Vagina (tissue), 2 donors: ENCODE data around the gene SSX2. TPM values are rescaled to one million over a fixed set of nuclear protein-coding genes. Genes with fewer than 3 reads are reported as not detected.
"Not testable (repeated sequence)": the region's sequence is repeated elsewhere in the genome, so short reads cannot be mapped to it uniquely, and the experiment has no call there.

Experiments
- DNase-seq, 2 donors: peaks; one replicate each; pipeline ENCODE4 v3.0.0-alpha.2; 2017; ENCODE audit errors: extremely low spot score in 2 of 2
- H3K27ac ChIP-seq: fragments of 200-600 bp; sonication (generic); one replicate; pipeline ENCODE4 v1.5.1; 2019
- H3K27me3 ChIP-seq: fragments of 200-600 bp; sonication (generic); one replicate; pipeline ENCODE4 v1.5.1; 2019
- H3K36me3 ChIP-seq, 2 donors: fragments of 200-600 bp; sonication (generic); one replicate each; pipeline ENCODE4 v1.5.1; 2017 to 2019
- H3K4me1 ChIP-seq: fragments of 200-600 bp; sonication (generic); one replicate; pipeline ENCODE4 v1.5.1; 2019
- H3K4me3 ChIP-seq, 2 donors: fragments of 200-600 bp; sonication (generic); 1 replicate in 1 of 2; 2 replicates in 1 of 2; pipeline ENCODE4 v1.5.1; 2016 to 2019
- H3K9me3 ChIP-seq: fragments of 200-600 bp; sonication (generic); one replicate; pipeline ENCODE4 v1.5.1; 2019
- intact Hi-C: fragments of 100-400 bp; cut with DNase I; formaldehyde crosslinking; loops from one replicate; pipeline ENCODE4 v1.15.1; 2023
- small RNA-seq: library from RNA; depleted of rRNA; stranded (forward); fragments of <200 nt; gene quantifications from one replicate; pipeline ENCODE3, GENCODE V24; 2016
- total RNA-seq: library from RNA; depleted of rRNA; stranded (reverse); fragments of >200 nt; gene quantifications from one replicate; pipeline ENCODE4 v1.2.3, GENCODE V29; 2016

The SSX2 gene
- not detected for total RNA-seq

- H3K27ac ChIP-seq, H3K27me3 ChIP-seq, H3K36me3 ChIP-seq, H3K4me1 ChIP-seq, DNase-seq, H3K4me3 ChIP-seq, intact Hi-C loops, H3K9me3 ChIP-seq: not testable (repeated sequence)
Measured at GRCh38 chrX:52707078-52707477, at the start of gene SSX2. Gene SSX2 (minus strand): TSS chrX:52707178. CDS start chrX:52705749, 1,429 bp downstream.

GRCh38 chrX:52750952-52751351 is 44.0 kb upstream of the SSX2 start, which contains the start of gene SSX2B:
Gene SSX2B (plus strand): TSS chrX:52751252. CDS start chrX:52752681, 1,429 bp downstream.
- H3K27me3 ChIP-seq, H3K4me3 ChIP-seq, H3K27ac ChIP-seq, H3K36me3 ChIP-seq, H3K4me1 ChIP-seq, intact Hi-C loops, H3K9me3 ChIP-seq, DNase-seq: not testable (repeated sequence)

- H3K4me1 ChIP-seq, H3K4me3 ChIP-seq, DNase-seq, H3K36me3 ChIP-seq, H3K27ac ChIP-seq, H3K27me3 ChIP-seq, intact Hi-C loops, H3K9me3 ChIP-seq: not testable (repeated sequence)
Measured at GRCh38 chrX:52692034-52692433, 14.9 kb downstream of the SSX2 start.

GRCh38 chrX:52662218-52662617 is 44.8 kb downstream of the SSX2 start:
- DNase-seq, H3K27me3 ChIP-seq, H3K9me3 ChIP-seq, H3K36me3 ChIP-seq, H3K27ac ChIP-seq, intact Hi-C loops, H3K4me3 ChIP-seq, H3K4me1 ChIP-seq: not testable (repeated sequence)

GRCh38 chrX:52655475-52655874 is 51.5 kb downstream of the SSX2 start:
- intact Hi-C loops, DNase-seq, H3K4me1 ChIP-seq, H3K36me3 ChIP-seq, H3K9me3 ChIP-seq, H3K27me3 ChIP-seq, H3K4me3 ChIP-seq, H3K27ac ChIP-seq: not testable (repeated sequence)

GRCh38 chrX:52654800-52655199 is 52.2 kb downstream of the SSX2 start, which contains the start of gene SSX7:
Gene SSX7 (minus strand): TSS chrX:52654900. CDS start chrX:52653472, 1,428 bp downstream.
- H3K27ac ChIP-seq, H3K4me1 ChIP-seq, intact Hi-C loops, H3K4me3 ChIP-seq, H3K27me3 ChIP-seq, DNase-seq, H3K9me3 ChIP-seq, H3K36me3 ChIP-seq: not testable (repeated sequence)

- H3K27me3 ChIP-seq, H3K27ac ChIP-seq, H3K9me3 ChIP-seq, H3K36me3 ChIP-seq, intact Hi-C loops, DNase-seq, H3K4me1 ChIP-seq, H3K4me3 ChIP-seq: not testable (repeated sequence)
Measured at GRCh38 chrX:52650676-52651075, 56.3 kb downstream of the SSX2 start.

GRCh38 chrX:52648956-52649355 is 58.0 kb downstream of the SSX2 start:
- H3K27me3 ChIP-seq, H3K27ac ChIP-seq, H3K4me1 ChIP-seq, DNase-seq, H3K4me3 ChIP-seq, intact Hi-C loops, H3K36me3 ChIP-seq, H3K9me3 ChIP-seq: not testable (repeated sequence)

Small RNA genes lying within 50 kb of the gene (small RNA-seq; reads per million reads assigned to genes)
- not detected for gene AC244505.3
- not detected for gene AC244505.5
- gene AL450023.3: not detected
- not detected for gene RNA5SP504

Other genes starting within 250 kb of the SSX2 start
- not detected for gene XAGE1A, start 211.4 kb downstream of the SSX2 start, total RNA-seq
- not detected for gene XAGE1B, start 190.1 kb downstream of the SSX2 start, total RNA-seq
- gene SSX7, start 52.3 kb downstream of the SSX2 start, total RNA-seq: not detected
- gene SSX2B, start 44.1 kb upstream of the SSX2 start, total RNA-seq: not detected
- gene SPANXN5, start 90.2 kb upstream of the SSX2 start, total RNA-seq: not detected
- not detected for gene XAGE5, start 104.1 kb upstream of the SSX2 start, total RNA-seq
- not detected for gene XAGE3, start 160.9 kb upstream of the SSX2 start, total RNA-seq
- gene FAM156B, start 190.2 kb upstream of the SSX2 start, total RNA-seq: 18.7 TPM